NCI-H2227 (cell line): ENCODE results near the gene SLC20A1.

Experiments
- DNase-seq: peaks from one replicate; lab custom pipeline; 2025; ENCODE audit not compliant: unreplicated experiment; lab: John Stamatoyannopoulos, UW

Gene SLC20A1

DNA sequence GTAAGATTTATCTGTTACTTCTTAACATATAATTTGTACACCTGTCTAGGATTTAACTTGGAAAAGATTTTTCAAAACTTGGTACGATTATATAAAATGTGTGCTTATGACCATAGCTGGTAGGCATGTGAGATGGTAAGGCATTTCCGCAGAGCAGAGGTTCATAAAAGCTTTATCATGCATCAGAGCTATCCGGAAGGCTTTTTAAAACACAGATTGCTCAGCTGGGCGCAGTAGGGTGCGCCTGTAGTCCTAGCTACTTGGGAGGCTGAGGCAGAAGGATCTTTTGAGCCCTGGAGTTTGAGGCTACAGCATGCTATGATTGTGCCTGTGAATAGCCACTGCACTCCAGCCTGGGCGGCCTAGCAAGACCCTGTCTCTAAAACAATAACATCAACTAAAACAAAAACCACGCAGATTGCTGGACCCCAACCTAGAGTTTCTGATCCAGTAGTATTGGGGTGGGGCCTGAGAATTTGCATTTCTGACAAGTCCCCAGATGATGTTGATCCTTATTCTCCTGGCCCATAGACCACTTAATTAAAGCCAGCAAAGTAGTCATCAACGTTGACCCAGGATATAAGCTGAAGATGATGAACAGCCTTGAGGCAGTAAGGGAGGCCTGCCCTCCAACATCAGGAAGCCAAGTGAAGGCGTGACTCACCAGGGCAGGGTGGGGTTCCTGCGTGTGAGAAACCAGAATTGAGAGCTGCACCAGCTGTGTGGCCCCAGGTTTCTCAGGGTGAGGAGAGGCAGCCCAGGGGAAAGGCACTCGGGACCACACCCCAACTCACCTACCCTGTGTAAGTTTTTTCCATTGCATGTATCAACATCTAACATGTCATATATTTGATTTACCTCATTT lies 21.6 kb upstream of the SLC20A1 start:
- DNase-seq = no peak

DNA sequence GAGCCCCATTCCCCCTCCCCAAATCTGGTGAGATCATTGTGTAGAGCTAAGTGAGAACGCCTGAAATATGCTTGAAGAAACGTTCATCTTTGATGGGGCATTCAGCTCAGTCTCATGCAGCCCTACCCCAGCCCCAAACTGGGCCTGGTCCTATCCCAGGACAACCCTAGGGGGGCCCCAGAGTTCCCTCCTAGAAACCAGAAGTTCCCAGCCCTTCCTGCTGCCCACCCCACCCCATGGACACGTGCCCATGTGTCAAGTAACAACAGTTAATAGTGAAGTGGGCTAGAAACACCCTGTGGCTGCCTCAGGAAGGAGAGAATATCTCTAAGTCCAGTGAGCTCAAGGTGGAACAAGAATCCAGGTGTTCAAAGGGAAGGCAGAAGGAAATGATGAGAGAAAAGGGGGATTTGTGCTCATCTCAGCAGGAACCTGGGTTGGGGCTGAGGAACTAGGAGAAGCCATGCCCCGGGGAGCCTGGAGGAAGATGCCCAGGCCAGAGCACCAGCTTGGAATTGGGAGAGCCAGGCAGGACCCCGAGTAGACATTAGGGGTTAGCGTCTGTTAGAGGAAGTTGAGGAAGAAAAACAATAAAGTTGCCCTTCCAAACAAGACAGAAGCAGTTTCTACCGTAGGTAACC lies 20.1 kb upstream of the SLC20A1 start:
- no peak for DNase-seq

GRCh38 chr2:112626604-112627059 lies 19.1 kb upstream of the SLC20A1 start:
- peak; percentile 72 for DNase-seq

DNA sequence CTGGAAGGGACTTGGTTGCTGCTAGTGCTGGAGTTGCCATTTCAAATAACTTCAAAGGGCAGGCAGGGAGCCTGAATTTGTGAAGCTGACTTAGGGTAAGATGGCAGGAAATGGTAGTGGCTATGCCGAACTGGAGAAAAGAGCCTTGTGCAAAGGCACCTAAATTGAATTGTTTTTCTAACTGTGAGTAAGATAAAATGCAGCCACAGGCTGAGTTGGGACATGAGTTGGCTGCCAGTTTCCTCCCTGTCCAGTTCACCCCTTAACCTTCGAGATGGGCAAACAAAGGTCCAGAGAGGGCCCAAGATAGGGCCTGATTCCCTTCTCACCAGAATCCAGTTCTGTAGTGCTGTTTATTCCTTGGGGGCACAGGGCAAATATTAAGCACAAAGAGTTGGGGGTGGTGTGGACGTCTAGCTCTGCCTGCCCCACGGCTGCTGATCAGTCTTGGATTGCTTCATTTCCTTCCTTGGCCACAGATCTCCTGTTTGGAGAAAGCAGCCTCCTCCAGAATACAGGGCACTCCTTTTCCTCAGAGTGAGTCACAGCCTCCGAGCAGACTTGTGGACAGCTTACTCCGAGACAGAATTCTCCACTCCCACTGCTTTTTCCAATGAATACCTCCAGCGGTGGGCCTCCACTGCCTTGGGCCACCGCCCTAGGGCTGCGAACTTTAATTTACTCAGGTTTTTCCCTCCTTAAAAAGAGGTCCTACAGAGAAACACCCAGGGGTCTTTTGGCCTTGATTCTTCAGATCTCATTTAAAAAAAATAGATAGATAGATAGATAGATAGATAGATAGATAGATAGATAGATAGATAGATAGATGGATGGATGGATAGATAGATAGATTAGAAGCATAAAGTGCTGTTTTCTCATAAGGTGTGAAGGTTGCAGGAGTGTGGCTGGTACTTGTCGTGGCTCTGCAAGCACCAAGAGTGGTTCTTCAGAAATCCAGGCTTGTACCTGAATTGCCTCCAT lies 18.4 kb upstream of the SLC20A1 start:
- no peak for DNase-seq

DNA sequence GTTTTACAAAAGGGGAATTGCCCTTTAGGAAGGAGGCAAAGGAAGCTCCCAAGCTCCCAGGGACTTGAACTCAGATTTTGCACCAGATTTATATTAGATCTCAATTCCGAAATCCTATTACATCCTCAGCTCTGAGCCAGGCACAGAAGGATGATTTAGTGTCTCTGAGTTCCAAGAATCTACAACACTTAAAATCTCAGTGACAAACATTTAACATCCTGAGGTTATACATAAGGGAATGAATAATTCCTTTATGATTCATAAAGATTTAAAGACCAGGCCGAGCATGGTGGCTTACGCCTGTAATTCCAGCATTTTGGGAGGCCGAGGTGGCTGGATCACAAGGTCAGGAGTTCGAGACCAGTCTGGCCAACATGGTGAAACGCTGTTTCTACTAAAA lies 16.5 kb upstream of the SLC20A1 start:
- DNase-seq = no peak

GRCh38 chr2:112629823-112630222 lies 15.9 kb upstream of the SLC20A1 start:
- DNase-seq = no peak

DNA sequence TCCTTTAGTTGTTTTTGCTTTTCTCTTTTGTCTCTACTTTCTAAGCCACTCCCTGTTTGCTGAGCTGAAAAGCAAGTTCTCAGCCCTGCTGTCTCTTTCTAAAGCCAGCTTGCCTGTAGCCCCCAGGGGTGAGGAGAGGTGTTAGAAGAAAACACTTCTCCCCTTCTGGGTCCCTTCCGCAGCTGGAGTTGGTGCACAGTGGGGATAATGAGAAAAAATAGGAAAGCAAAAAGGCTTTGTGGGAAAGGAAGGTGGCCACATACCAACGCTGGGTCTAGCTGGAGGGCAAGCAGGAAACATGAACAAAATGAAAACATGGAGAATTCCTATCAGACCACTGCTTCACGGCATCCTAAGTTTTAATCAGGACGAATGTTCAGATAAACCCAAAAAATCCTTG lies 15.5 kb upstream of the SLC20A1 start:
- DNase-seq = no peak

GRCh38 chr2:112633708-112634107 lies 12.0 kb upstream of the SLC20A1 start:
- DNase-seq = no peak

DNA sequence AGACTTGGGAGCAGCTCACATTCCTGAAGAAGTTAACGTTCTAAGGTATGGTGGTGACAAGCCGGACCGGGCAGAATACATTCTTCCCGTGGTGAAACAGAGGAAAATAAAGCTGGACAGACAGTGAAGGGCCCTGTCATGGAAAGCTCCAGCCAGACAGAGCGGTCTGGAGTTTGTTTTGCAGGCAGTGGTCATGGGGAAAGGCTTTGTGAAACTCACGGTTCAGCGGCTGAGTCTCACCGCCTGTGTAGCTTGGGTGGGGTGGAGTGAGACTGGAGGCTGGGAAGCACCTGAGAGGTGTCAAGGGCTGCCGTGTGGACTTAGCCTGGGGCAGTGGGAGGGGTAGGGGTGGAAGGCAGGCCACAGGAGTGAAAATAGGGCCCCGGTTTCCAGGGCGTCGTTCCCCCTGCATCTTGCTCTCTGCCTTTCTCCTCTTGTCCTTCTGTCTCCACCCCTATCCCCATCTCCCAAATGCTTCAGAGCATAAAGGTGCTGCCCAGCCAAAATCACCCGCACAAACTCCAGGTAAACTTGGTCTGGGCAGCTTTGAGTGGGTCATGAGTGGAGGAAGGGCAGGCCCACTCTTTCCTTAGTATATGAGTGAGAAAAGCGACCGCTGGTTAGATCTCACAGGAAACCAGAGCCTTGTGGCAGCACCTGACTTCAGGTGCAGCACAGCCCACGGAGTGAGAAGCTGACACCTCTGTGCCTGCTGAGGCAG lies 11.4 kb upstream of the SLC20A1 start:
- DNase-seq = no peak

DNA sequence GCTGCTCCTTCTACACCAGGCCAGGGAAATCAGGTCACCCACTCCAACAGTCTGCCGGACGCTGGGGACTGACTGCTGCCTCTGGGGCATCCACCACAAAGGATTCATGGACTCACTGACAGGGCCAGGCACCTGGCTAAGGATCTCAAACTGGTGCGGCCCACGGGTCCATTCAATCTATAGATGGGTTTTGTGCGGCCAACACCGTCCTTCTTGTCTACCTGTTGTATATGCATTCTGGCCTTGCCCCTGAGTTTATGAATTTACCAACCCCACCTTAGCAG lies 10.9 kb upstream of the SLC20A1 start:
- DNase-seq = no peak

DNA sequence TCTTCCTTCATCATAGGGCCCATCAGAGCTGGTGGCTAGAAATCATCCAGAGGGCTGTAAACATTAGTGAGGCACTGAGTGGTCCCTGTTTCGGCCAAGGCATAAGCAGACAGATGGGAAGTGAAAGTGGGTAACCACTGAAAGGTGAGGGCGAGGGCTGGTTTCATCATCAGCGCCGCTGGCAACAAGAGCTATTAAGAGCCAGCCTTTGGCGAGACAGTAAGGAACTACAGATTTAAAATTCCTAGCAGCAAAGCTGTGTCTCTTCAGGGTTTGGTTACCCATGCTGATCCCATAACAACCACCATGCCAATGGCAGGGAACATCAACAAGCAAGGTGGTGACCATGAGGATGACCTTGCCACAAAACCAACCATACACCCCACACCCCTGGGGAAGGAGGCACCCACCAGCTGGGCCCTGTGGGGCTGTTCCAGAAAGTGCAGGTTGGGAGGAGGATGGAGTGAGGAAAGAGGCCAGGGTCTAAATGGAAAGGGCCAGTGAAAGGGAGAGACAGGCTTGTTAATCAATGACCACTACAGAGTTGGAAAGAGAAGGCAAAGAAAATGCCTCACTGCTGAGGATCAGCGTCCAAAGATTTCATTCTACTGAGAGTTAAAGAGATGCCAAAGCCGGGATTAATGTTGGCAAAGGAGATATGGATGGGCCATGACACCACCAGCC lies 9.0 kb upstream of the SLC20A1 start:
- DNase-seq = no peak

- DNase-seq = no peak
Measured at GRCh38 chr2:112637289-112637660, 8.5 kb upstream of the SLC20A1 start.

GRCh38 chr2:112639936-112640335 lies 5.8 kb upstream of the SLC20A1 start:
- DNase-seq = no peak

- no peak for DNase-seq
Measured at GRCh38 chr2:112640467-112640799, 5.3 kb upstream of the SLC20A1 start.

- no peak for DNase-seq
Measured at GRCh38 chr2:112640800-112641675, 4.7 kb upstream of the SLC20A1 start.

DNA sequence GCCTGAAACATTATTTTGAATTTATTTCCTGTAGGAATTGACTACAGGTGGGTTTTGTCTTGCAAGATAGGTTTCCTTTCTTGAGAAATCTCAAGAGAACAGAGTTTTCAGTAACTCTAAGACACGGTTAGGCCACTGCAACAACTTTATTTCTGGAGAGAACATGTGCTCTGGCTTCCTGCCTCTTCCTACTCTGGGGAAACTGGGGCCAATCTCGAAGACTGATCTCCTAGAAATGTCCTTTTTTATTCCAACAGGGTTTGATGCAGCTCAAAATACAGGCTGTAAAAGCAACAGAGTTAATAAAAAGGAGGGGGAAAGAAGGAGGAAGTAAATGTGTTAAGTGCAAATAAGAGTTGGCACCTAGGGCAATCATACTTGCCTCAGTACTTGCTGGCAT lies 4.0 kb upstream of the SLC20A1 start:
- no peak for DNase-seq

- DNase-seq = no peak
Measured at GRCh38 chr2:112642561-112642960, 3.2 kb upstream of the SLC20A1 start.

DNA sequence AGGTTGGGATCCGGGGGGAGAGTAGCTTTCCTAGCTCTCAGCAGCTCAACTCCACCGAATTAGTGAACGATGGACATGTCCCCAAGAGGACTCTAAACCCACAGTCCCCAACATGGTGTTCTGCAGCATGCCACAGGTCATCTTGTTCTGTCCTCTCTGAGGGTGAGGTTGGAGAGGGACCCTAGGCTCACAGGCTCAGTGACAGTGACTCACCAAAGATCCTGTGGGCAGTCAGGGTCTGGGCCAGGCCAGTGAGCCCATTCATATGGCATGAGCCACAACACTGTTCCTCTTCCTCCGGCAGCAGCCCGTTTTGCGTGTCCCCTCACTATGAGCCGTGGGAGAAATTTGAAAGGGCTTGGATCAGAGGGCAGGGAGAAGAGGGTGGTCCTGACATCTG lies 2.8 kb upstream of the SLC20A1 start:
- DNase-seq = no peak

DNA sequence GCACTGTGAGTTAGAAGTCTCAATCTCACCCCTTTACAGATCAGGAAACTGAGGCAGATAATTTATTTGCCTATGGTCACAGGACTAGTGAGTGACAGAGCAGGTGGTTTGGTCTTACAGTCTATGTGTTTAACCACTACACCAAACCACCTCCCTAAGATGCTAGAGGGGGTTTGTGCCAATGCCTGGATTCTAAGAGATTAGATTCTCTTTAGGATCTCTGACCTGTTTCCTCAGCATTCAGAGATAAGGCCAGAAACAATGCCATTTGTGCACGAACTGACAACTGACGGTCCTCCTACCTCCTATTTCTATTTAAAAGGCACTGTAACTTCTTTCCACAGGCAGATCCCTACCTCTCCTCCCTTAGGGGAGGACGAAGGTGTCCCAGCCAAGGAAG lies 2.3 kb upstream of the SLC20A1 start:
- no peak for DNase-seq
